K562 (cell line): ENCODE results near the gene ADRB1. TPM values are rescaled to one million over a fixed set of nuclear protein-coding genes. Genes with fewer than 3 reads are reported as not detected.

Experiments used
- ATAC-seq: fragments of 200-7000 bp; cut with Tn5 transposase; 3 replicates; pipeline ENCODE4 v1.9.1; 2020; ENCODE audit warnings: moderate library complexity
- BruUV-seq: library from RNA; stranded (reverse); fragments of 400-500 nt; replicated peaks from 2 replicates; lab custom pipeline; 2021; lab: Mats Ljungman, UMichigan
- CTCF ChIA-PET: fragments of 300-600 bp; formaldehyde crosslinking; extraction: SDS; loops from one replicate; lab custom pipeline; 2021; ENCODE audit warnings: low intra/inter-chr PET ratio; lab: Yijun Ruan, JAX
- POLR2A ChIA-PET: fragments of 300-600, 350-650 bp; sonication (Branson Sonifier 250); formaldehyde crosslinking; extraction: SDS; loops from one replicate; lab custom pipeline; 2021; ENCODE audit warnings: antibody characterized with exemption, inconsistent platforms; lab: Yijun Ruan, JAX
- DNase-seq, 4 experiments: peaks; one replicate each; pipeline versions ENCODE4 v3.0.0 to v3.0.0-alpha.2; 2011 to 2018; ENCODE audit warnings: low spot score in 3 of 4, mixed read lengths in 3 of 4; ENCODE audit errors: extremely low read depth in 1 of 4
- FAIRE-seq: peaks from 2 replicates; lab custom pipeline; 2011; peaks lifted over from hg19 to GRCh38; lab: Jason Lieb, UNC
- H2AFZ ChIP-seq: 2 replicates; pipeline ENCODE4 v1.6.0; 2011; ENCODE audit warnings: low read depth, low read length, control low read depth, inconsistent platforms
- H3K27ac ChIP-seq: fragments of 200-600 bp; 3 replicates; pipeline ENCODE4 v1.8.0; 2011; ENCODE audit warnings: low read depth, mild to moderate bottlenecking, control low read depth, inconsistent platforms, low read length, moderate library complexity, mixed read lengths; ENCODE audit errors: extremely low read depth
- H3K27me3 ChIP-seq, 2 experiments: fragments of 300-600 bp in 1 of 2; 2 replicates in 1 of 2; 3 replicates in 1 of 2; pipeline versions ENCODE4 v1.6.0 to v1.8.0; 2011; ENCODE audit warnings: inconsistent platforms in 2 of 2, low read length in 2 of 2, mild to moderate bottlenecking in 1 of 2, mixed read lengths in 1 of 2, moderate library complexity in 1 of 2; ENCODE audit not compliant: control insufficient read depth in 2 of 2, insufficient read depth in 2 of 2
- H3K36me3 ChIP-seq: fragments of 300-600 bp; 3 replicates; pipeline ENCODE4 v1.8.0; 2011; ENCODE audit warnings: mild to moderate bottlenecking, low read length, inconsistent platforms; ENCODE audit not compliant: control insufficient read depth, insufficient read depth
- H3K4me1 ChIP-seq, 2 experiments: fragments of 200-600 bp in 1 of 2; replicated peaks in 1 of 2; 2 replicates in 1 of 2; 3 replicates in 1 of 2; pipeline versions ENCODE4 v1.5.1 to v1.8.0; 2011; ENCODE audit warnings: inconsistent platforms in 2 of 2, low read length in 2 of 2, mild to moderate bottlenecking in 1 of 2, mixed read lengths in 1 of 2, moderate library complexity in 1 of 2; ENCODE audit not compliant: control insufficient read depth in 2 of 2, insufficient read depth in 2 of 2
- H3K4me2 ChIP-seq: 2 replicates; pipeline ENCODE4 v1.6.1; 2011; ENCODE audit warnings: low read length, control low read depth, inconsistent platforms, mixed read lengths; ENCODE audit not compliant: insufficient read depth
- H3K4me3 ChIP-seq: fragments of 200-600 bp; sonication (generic), shearing (Covaris generic); 2 replicates; pipeline ENCODE4 v1.5.1; 2016; ENCODE audit warnings: control low read depth, inconsistent platforms
- H3K79me2 ChIP-seq: fragments of 200-600 bp; 3 replicates; pipeline ENCODE4 v1.8.0; 2011; ENCODE audit warnings: low read length, inconsistent platforms; ENCODE audit not compliant: control insufficient read depth, insufficient read depth
- H3K9ac ChIP-seq, 2 experiments: 2 replicates each; pipeline versions ENCODE4 v1.6.0 to v1.6.1; 2011; ENCODE audit warnings: low read depth in 2 of 2, low read length in 2 of 2, control low read depth in 1 of 2, inconsistent platforms in 1 of 2, mild to moderate bottlenecking in 1 of 2, mixed read lengths in 1 of 2; ENCODE audit not compliant: insufficient read depth in 1 of 2
- H3K9me1 ChIP-seq: one replicate; pipeline ENCODE4 v1.6.0; 2011; ENCODE audit warnings: inconsistent platforms, mild to moderate bottlenecking, low read length, moderate library complexity; ENCODE audit not compliant: control insufficient read depth, insufficient read depth
- H3K9me3 ChIP-seq: replicated peaks from 2 replicates; pipeline ENCODE4 v1.5.1; 2011; ENCODE audit warnings: low read depth, low read length, inconsistent platforms; ENCODE audit not compliant: control insufficient read depth, insufficient read depth
- H4K20me1 ChIP-seq: replicated peaks from 2 replicates; pipeline ENCODE4 v1.6.1; 2011; ENCODE audit warnings: low read length, inconsistent platforms, mixed read lengths; ENCODE audit not compliant: control insufficient read depth, insufficient read depth
- KDM5B ChIP-seq: fragments of 200-600 bp; sonication (generic); IDR thresholded peaks from 2 replicates; pipeline ENCODE4 v1.6.1; 2012; ENCODE audit warnings: low read depth, mild to moderate bottlenecking, moderate library complexity, low read length, control low read depth, inconsistent platforms; ENCODE audit not compliant: insufficient replicate concordance
- MTA3 ChIP-seq: fragments of 450-650 bp; formaldehyde crosslinking; IDR thresholded peaks from 2 replicates; pipeline ENCODE4 v1.6.1; 2017; ENCODE audit warnings: mild to moderate bottlenecking, borderline replicate concordance
- NFRKB ChIP-seq: fragments of 450-650 bp; IDR thresholded peaks from 2 replicates; pipeline ENCODE4 v1.6.1; 2016; ENCODE audit warnings: low read depth
- SETDB1 ChIP-seq: IDR thresholded peaks from one replicate; pipeline ENCODE4 v1.6.1; 2012; ENCODE audit warnings: low read length, control low read depth, inconsistent platforms
- SREBF1 ChIP-seq: fragments of 150-350 bp; IDR thresholded peaks from 2 replicates; pipeline ENCODE4 v1.6.1; 2014; ENCODE audit warnings: antibody characterized with exemption, low read depth, low read length, borderline replicate concordance
- TCF15 ChIP-seq: fragments of 250-450 bp; sonication (Bioruptor Pico); IDR thresholded peaks from 2 replicates; pipeline ENCODE4 v1.8.0; 2022; ENCODE audit warnings: moderate library complexity, mild to moderate bottlenecking, inconsistent platforms
- ZNF76 ChIP-seq: fragments of 250-450 bp; sonication (Bioruptor Pico); IDR thresholded peaks from 2 replicates; pipeline ENCODE4 v1.4.0; 2020; ENCODE audit warnings: mild to moderate bottlenecking, moderate library complexity, borderline replicate concordance
- WGBS: fragments of 100-300 bp; shearing (Covaris generic); methylation state at CpG from one replicate; pipeline ENCODE4 v1.1.6; 2016; ENCODE audit warnings: low coverage, mixed read lengths; ENCODE audit not compliant: insufficient coverage; ENCODE audit errors: missing lambda C conversion rate; 5-methylcytosine and 5-hydroxymethylcytosine counted together
- in situ Hi-C: fragments of 300-500 bp; cut with MboI; formaldehyde crosslinking; loops from 4 replicates; pipeline ENCODE4 v1.15.0; 2018; ENCODE audit warnings: inconsistent platforms, mixed read lengths
- intact Hi-C: fragments of 100-400 bp; cut with micrococcal nuclease; formaldehyde crosslinking; loops from 2 replicates; pipeline ENCODE4 v1.14.2; 2022
- polyA plus RNA-seq, 8 experiments: library from polyadenylated mRNA; depleted of rRNA in 4 of 8; stranded (reverse) in 5 of 8; unstranded in 3 of 8; fragments of >200 nt; fragmentation: Nextera tagmentation in 2 of 8; fragmentation: Illumina TruSeq in 1 of 8; extraction: Ambion mirVana in 2 of 8; extraction: Trizol in 1 of 8; gene quantifications; 2 replicates each; pipeline versions ENCODE4 v1.2.1 to v1.2.3, GENCODE V29; 2011 to 2014; ENCODE audit warnings: inconsistent platforms in 1 of 8, missing spikeins in 1 of 8
- total RNA-seq, 7 experiments: library from RNA; depleted of rRNA in 6 of 7; stranded (reverse); fragments of >200 nt in 6 of 7; fragmentation: Illumina TruSeq in 2 of 7; extraction: Trizol in 2 of 7; gene quantifications; 2 replicates each; pipeline versions ENCODE4 v1.2.1 to v1.2.3, GENCODE V29; 2011 to 2021; ENCODE audit warnings: low replicate concordance in 1 of 7
- TF ChIP-seq, protein P1 (sequence below): IDR thresholded peaks from 2 replicates; pipeline ENCODE4 v1.6.1; 2011; ENCODE audit not compliant: insufficient read length; ENCODE audit errors: extremely low read depth

The ADRB1 gene
- total and polyA plus RNA-seq, 9 of the 15 experiments (the other 6 are each of a cell fraction or from before 2014, with no cell fraction given): 0.07 to 0.11 (median 0.09) TPM; not detected in 6

DNA sequence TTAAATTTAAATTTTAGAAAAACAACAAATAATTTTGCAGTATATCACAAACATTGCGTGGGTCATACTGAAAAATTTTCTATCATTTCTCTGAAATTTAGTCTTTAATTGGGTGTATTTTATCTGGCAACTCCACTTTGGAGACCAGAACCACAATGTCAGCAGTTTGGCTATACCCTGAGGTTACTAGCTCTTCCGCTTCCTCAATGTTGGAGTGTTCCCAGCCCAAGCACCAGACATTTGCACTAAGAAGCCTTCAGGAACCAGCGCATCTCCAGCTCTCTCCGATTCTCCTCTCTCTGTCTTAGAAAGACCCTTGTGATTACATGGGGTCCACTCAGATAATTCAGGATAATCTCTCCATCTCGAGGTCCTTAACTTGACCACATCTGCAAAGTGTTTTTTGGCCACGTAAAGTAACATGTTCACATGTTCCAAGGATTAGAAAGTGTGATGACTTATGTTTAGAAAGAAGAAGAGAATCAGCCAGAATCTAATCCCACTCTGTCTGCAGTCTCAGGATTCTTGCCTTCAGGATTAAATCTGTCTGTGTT, 43.1 kb upstream of the ADRB1 start:
- Histone ChIP-seq H3K4me1 (no peaks in the 10 kb centered on the region), H3K79me2 (no peaks in the 10 kb centered on the region), H2AFZ (no peak overlapping the region), H3K9me3 (no peaks in the 10 kb centered on the region), H3K36me3 (no peaks in the 10 kb centered on the region), H3K4me2 (no peak overlapping the region), H3K27ac (no peak overlapping the region), H4K20me1 (no peaks in the 10 kb centered on the region), H3K4me3 (no peak overlapping the region), H3K27me3 (peaks cover 0 to 11% of the 10 kb centered on the region in 2 experiments; a peak in 2 of 5 replicates), H3K9ac (no peak overlapping the region), H3K9me1 (no peaks in the 10 kb centered on the region)
- WGBS: 0% methylated on average over 5 of the region's 6 CpGs
- in situ Hi-C loops: no loop called here
- ChIA-PET POLR2A (no interaction called here), CTCF (no interaction called here)
- DNase-seq (no peak), FAIRE-seq (no peak), ATAC-seq (no peak)
- no TSS peak for BruUV-seq
- intact Hi-C loops: no loop called here
- no peak for TF ChIP-seq MTA3
- TF ChIP-seq, protein P1, sequence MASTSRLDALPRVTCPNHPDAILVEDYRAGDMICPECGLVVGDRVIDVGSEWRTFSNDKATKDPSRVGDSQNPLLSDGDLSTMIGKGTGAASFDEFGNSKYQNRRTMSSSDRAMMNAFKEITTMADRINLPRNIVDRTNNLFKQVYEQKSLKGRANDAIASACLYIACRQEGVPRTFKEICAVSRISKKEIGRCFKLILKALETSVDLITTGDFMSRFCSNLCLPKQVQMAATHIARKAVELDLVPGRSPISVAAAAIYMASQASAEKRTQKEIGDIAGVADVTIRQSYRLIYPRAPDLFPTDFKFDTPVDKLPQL: no peak
- no peak for TF ChIP-seq KDM5B
- TF ChIP-seq TCF15 (CRISPR knock-in tag): no peak
- TF ChIP-seq SREBF1: no peak
- no peak for TF ChIP-seq SETDB1
- TF ChIP-seq ZNF76 (CRISPR knock-in tag): no peak
- no peak for TF ChIP-seq NFRKB
